Hepatocyte (in vitro differentiated cells): ENCODE measurements around the gene MIEF2.

ENCODE experiments used
- CTCF ChIP-seq: fragments of 200-600 bp; sonication (generic); IDR thresholded peaks from 2 replicates; pipeline ENCODE4 v1.5.1; 2016; ENCODE audit warnings: antibody characterized with exemption, mild to moderate bottlenecking; ENCODE audit not compliant: poor library complexity
- EZH2 ChIP-seq: fragments of 200-600 bp; sonication (generic); IDR thresholded peaks from 2 replicates; pipeline ENCODE4 v1.6.1; 2016; ENCODE audit warnings: antibody characterized with exemption, mild to moderate bottlenecking, borderline replicate concordance
- EZH2phosphoT487 ChIP-seq: fragments of 200-600 bp; sonication (generic); IDR thresholded peaks from one replicate; pipeline ENCODE4 v1.6.1; 2018; ENCODE audit warnings: antibody characterized with exemption, mild to moderate bottlenecking, low read depth, moderate library complexity; ENCODE audit not compliant: unreplicated experiment, severe bottlenecking

GRCh38 chr17:18278867-18279266 is 18.4 kb downstream of the MIEF2 start:
- TF ChIP-seq CTCF = no peak
- no peak for TF ChIP-seq EZH2
- TF ChIP-seq EZH2phosphoT487 = no peak
